BLaER1 treated with 17β-estradiol and CSF1 and Interleukin-3, amounts not matched to agents 10 nM and 100 nM (cell line): Measurements from ENCODE around the gene HPCAL4.

Experiments
- H3K27ac ChIP-seq, 11 experiments: shearing (Covaris generic); formaldehyde crosslinking; 2 replicates each; pipeline ENCODE4 v1.8.1; 2022
- H3K27me3 ChIP-seq, 11 experiments: shearing (Covaris generic); formaldehyde crosslinking; 2 replicates each; pipeline ENCODE4 v1.8.1; 2022
- H3K36me3 ChIP-seq, 11 experiments: shearing (Covaris generic); formaldehyde crosslinking; 2 replicates each; pipeline ENCODE4 v1.8.1; 2022
- H3K4me1 ChIP-seq, 10 experiments: shearing (Covaris generic); formaldehyde crosslinking; 2 replicates each; pipeline ENCODE4 v1.8.1; 2022
- H3K4me2 ChIP-seq, 11 experiments: shearing (Covaris generic); formaldehyde crosslinking; 2 replicates each; pipeline ENCODE4 v1.8.1; 2022
- H3K4me3 ChIP-seq, 10 experiments: shearing (Covaris generic); formaldehyde crosslinking; 2 replicates each; pipeline ENCODE4 v1.8.1; 2022
- H3K9ac ChIP-seq, 11 experiments: shearing (Covaris generic); formaldehyde crosslinking; 2 replicates each; pipeline ENCODE4 v1.8.1; 2022
- H3K9me3 ChIP-seq, 11 experiments: shearing (Covaris generic); formaldehyde crosslinking; replicated peaks in 1 of 11; 2 replicates each; pipeline ENCODE4 v1.8.1; 2022
- H4K20me1 ChIP-seq, 11 experiments: shearing (Covaris generic); formaldehyde crosslinking; 2 replicates each; pipeline ENCODE4 v1.8.1; 2022
- Cebpa-rat ChIP-seq, 11 experiments: shearing (Covaris generic); IDR thresholded peaks; 2 replicates each; pipeline ENCODE4 v1.8.1; 2022

Gene HPCAL4

GRCh38 chr1:39711104-39711965 lies 20.1 kb upstream of the HPCAL4 start:
- no peak overlapping the region for H3K9ac ChIP-seq
- TF ChIP-seq Cebpa-rat (IDR thresholded peaks at IDR 0.05) = no peak
- H4K20me1 ChIP-seq = no peaks in the 10 kb centered on the region
- no peak overlapping the region for H3K4me2 ChIP-seq
- no peaks in the 10 kb centered on the region for H3K27me3 ChIP-seq
- no peak overlapping the region for H3K4me3 ChIP-seq
- no peaks in the 10 kb centered on the region for H3K36me3 ChIP-seq
- peaks cover 0 to 21% (median 13%) of the 10 kb centered on the region in 10 experiments; a peak in 18 of 20 replicates for H3K4me1 ChIP-seq
- H3K27ac ChIP-seq = no peak overlapping the region
- H3K9me3 ChIP-seq = 0 out of 22 replicates have a peak, but pooled peaks cover 0 to 6% (median 0%) of the 10 kb centered on the region in 11 experiments

- Histone ChIP-seq H3K27me3 (no peaks in the 10 kb centered on the region), H3K4me1 (peaks cover 0 to 25% (median 14%) of the 10 kb centered on the region in 10 experiments; a peak in 17 of 20 replicates), H3K9ac (no peak overlapping the region), H3K36me3 (no peaks in the 10 kb centered on the region), H3K9me3 (0 out of 22 replicates have a peak, but pooled peaks cover 0 to 6% (median 0%) of the 10 kb centered on the region in 11 experiments), H3K27ac (no peak overlapping the region), H3K4me2 (peak overlapping the region in 2 of 11 experiments; percentile 3 to 59; a peak in 1 of 22 replicates), H4K20me1 (no peaks in the 10 kb centered on the region), H3K4me3 (no peak overlapping the region)
- no peak for TF ChIP-seq Cebpa-rat (IDR thresholded peaks at IDR 0.05)
Measured at GRCh38 chr1:39707506-39707905, 16.3 kb upstream of the HPCAL4 start.

GRCh38 chr1:39704757-39705156 lies 13.5 kb upstream of the HPCAL4 start:
- Histone ChIP-seq H3K27me3 (no peaks in the 10 kb centered on the region), H3K27ac (no peak overlapping the region), H3K4me1 (peaks cover 0 to 25% (median 14%) of the 10 kb centered on the region in 10 experiments; a peak in 17 of 20 replicates), H3K9ac (no peak overlapping the region), H3K36me3 (no peaks in the 10 kb centered on the region), H3K4me2 (no peak overlapping the region), H3K4me3 (no peak overlapping the region), H3K9me3 (0 out of 22 replicates have a peak, but pooled peaks cover 0 to 6% (median 0%) of the 10 kb centered on the region in 11 experiments), H4K20me1 (no peaks in the 10 kb centered on the region)
- TF ChIP-seq Cebpa-rat (IDR thresholded peaks at IDR 0.05) = no peak

GRCh38 chr1:39701049-39701439 lies 9.8 kb upstream of the HPCAL4 start:
- Histone ChIP-seq H3K27me3 (no peaks in the 10 kb centered on the region), H3K9ac (no peak overlapping the region), H3K4me1 (peaks cover 0 to 10% (median 6%) of the 10 kb centered on the region in 10 experiments; a peak in 17 of 20 replicates), H3K36me3 (no peaks in the 10 kb centered on the region), H4K20me1 (no peaks in the 10 kb centered on the region), H3K4me2 (no peak overlapping the region), H3K4me3 (no peak overlapping the region), H3K27ac (no peak overlapping the region), H3K9me3 (no peaks in the 10 kb centered on the region)
- TF ChIP-seq Cebpa-rat (IDR thresholded peaks at IDR 0.05) = no peak

GRCh38 chr1:39700348-39700747 lies 9.1 kb upstream of the HPCAL4 start:
- Histone ChIP-seq H3K4me3 (no peak overlapping the region), H3K27me3 (no peaks in the 10 kb centered on the region), H4K20me1 (no peaks in the 10 kb centered on the region), H3K27ac (no peak overlapping the region), H3K4me1 (peaks cover 0 to 3% (median under 1%) of the 10 kb centered on the region in 10 experiments; a peak in 10 of 20 replicates), H3K9ac (no peak overlapping the region), H3K36me3 (no peaks in the 10 kb centered on the region), H3K4me2 (no peak overlapping the region), H3K9me3 (no peaks in the 10 kb centered on the region)
- no peak for TF ChIP-seq Cebpa-rat (IDR thresholded peaks at IDR 0.05)

- H3K36me3 ChIP-seq = no peaks in the 10 kb centered on the region
- no peaks in the 10 kb centered on the region for H3K9me3 ChIP-seq
- no peak overlapping the region for H3K4me3 ChIP-seq
- peaks cover 0 to 9% (median 0%) of the 10 kb centered on the region in 10 experiments; a peak in 4 of 20 replicates for H3K4me1 ChIP-seq
- no peak overlapping the region for H3K4me2 ChIP-seq
- H3K27ac ChIP-seq = no peak overlapping the region
- H4K20me1 ChIP-seq = no peaks in the 10 kb centered on the region
- no peak overlapping the region for H3K9ac ChIP-seq
- no peak for TF ChIP-seq Cebpa-rat (IDR thresholded peaks at IDR 0.05)
- no peaks in the 10 kb centered on the region for H3K27me3 ChIP-seq
Measured at GRCh38 chr1:39699419-39699818, 8.2 kb upstream of the HPCAL4 start.

- Histone ChIP-seq H3K27ac (no peak overlapping the region), H3K9me3 (no peaks in the 10 kb centered on the region), H4K20me1 (no peaks in the 10 kb centered on the region), H3K9ac (no peak overlapping the region), H3K4me3 (no peak overlapping the region), H3K27me3 (no peaks in the 10 kb centered on the region), H3K4me1 (peaks cover 0 to 9% (median 0%) of the 10 kb centered on the region in 10 experiments; a peak in 4 of 20 replicates), H3K4me2 (no peak overlapping the region), H3K36me3 (no peaks in the 10 kb centered on the region)
- no peak for TF ChIP-seq Cebpa-rat (IDR thresholded peaks at IDR 0.05)
Measured at GRCh38 chr1:39698568-39698967, 7.3 kb upstream of the HPCAL4 start.

- Histone ChIP-seq H3K9me3 (no peaks in the 10 kb centered on the region), H3K4me1 (peaks cover 0 to 9% (median 3%) of the 10 kb centered on the region in 10 experiments; a peak in 11 of 20 replicates), H3K4me2 (no peak overlapping the region), H3K27me3 (peaks cover 0 to 12% (median 10%) of the 10 kb centered on the region in 11 experiments; a peak in 12 of 22 replicates), H4K20me1 (no peaks in the 10 kb centered on the region), H3K36me3 (no peaks in the 10 kb centered on the region), H3K27ac (no peak overlapping the region), H3K9ac (no peak overlapping the region), H3K4me3 (no peak overlapping the region)
- no peak for TF ChIP-seq Cebpa-rat (IDR thresholded peaks at IDR 0.05)
Measured at GRCh38 chr1:39696448-39696847, 5.2 kb upstream of the HPCAL4 start.

- Histone ChIP-seq H3K27ac (no peak overlapping the region), H3K4me2 (peak overlapping the region in 2 of 11 experiments; percentile 42 to 52; a peak in 5 of 22 replicates), H3K27me3 (peaks cover 6 to 25% (median 21%) of the 10 kb centered on the region in 11 experiments; a peak in 17 of 22 replicates), H3K36me3 (no peaks in the 10 kb centered on the region), H3K4me1 (peaks cover 8 to 19% (median 12%) of the 10 kb centered on the region in 10 experiments; a peak in 19 of 20 replicates), H3K9ac (no peak overlapping the region), H3K9me3 (no peaks in the 10 kb centered on the region), H4K20me1 (peaks cover 0 to 6% (median 0%) of the 10 kb centered on the region in 11 experiments; a peak in 2 of 22 replicates), H3K4me3 (no peak overlapping the region)
- TF ChIP-seq Cebpa-rat (IDR thresholded peaks at IDR 0.05) = no peak
Measured at GRCh38 chr1:39695016-39695415, 3.8 kb upstream of the HPCAL4 start.
